LoVo (cell line): ENCODE measurements around the gene CYP3A7.
"Not testable (repeated sequence)": the region's sequence is repeated elsewhere in the genome, so short reads cannot be mapped to it uniquely, and the experiment has no call there.

Experiments
- DNase-seq: peaks from one replicate; pipeline ENCODE4 v3.0.0-alpha.2; 2016; ENCODE audit warnings: low spot score

The CYP3A7 gene

GRCh38 chr7:99667179-99667578 is 67.8 kb downstream of the CYP3A7 start:
- DNase-seq = no peak

GRCh38 chr7:99666013-99666395 is 69.0 kb downstream of the CYP3A7 start:
- DNase-seq = no peak

- no peak for DNase-seq
These were observed 69.5 kb downstream of the CYP3A7 start for GRCh38 chr7:99665312-99666012.

- not testable (repeated sequence) for DNase-seq
These were observed 77.1 kb downstream of the CYP3A7 start for GRCh38 chr7:99657879-99658278.
